SJSA1 (cell line): ENCODE measurements around the gene ERMARD. TPM values are rescaled to one million over a fixed set of nuclear protein-coding genes. Genes with fewer than 3 reads are reported as not detected.

Experiments used
- DNase-seq, 2 experiments: peaks; one replicate each; pipeline ENCODE4 v3.0.0-alpha.2; 2015 to 2020; ENCODE audit warnings: low spot score in 2 of 2, low read depth in 1 of 2
- H3K27ac ChIP-seq: fragments of 250-450 bp; sonication (Bioruptor Pico); 2 replicates; pipeline ENCODE4 v1.5.1; 2020; ENCODE audit warnings: mild to moderate bottlenecking, moderate library complexity
- H3K27me3 ChIP-seq: fragments of 250-450 bp; sonication (Bioruptor Pico); replicated peaks from 2 replicates; pipeline ENCODE4 v1.5.1; 2020; ENCODE audit warnings: mild to moderate bottlenecking, moderate library complexity
- H3K36me3 ChIP-seq: fragments of 250-450 bp; sonication (Bioruptor Pico); 2 replicates; pipeline ENCODE4 v1.5.1; 2020; ENCODE audit warnings: mild to moderate bottlenecking
- H3K4me1 ChIP-seq: fragments of 250-450 bp; sonication (Bioruptor Pico); replicated peaks from 2 replicates; pipeline ENCODE4 v1.6.1; 2021; ENCODE audit warnings: mild to moderate bottlenecking
- H3K4me3 ChIP-seq: fragments of 250-450 bp; sonication (Bioruptor Pico); 2 replicates; pipeline ENCODE4 v1.5.1; 2020; ENCODE audit warnings: mild to moderate bottlenecking
- H3K9me3 ChIP-seq: fragments of 250-450 bp; sonication (Bioruptor Pico); replicated peaks from 2 replicates; pipeline ENCODE4 v1.5.1; 2020; ENCODE audit warnings: mild to moderate bottlenecking
- total RNA-seq: library from RNA; depleted of rRNA; stranded (reverse); fragments of >200 nt; shearing (Covaris generic); gene quantifications from 2 replicates; pipeline ENCODE4 v1.2.3, GENCODE V29; 2014

Gene ERMARD
- total RNA-seq, 1 experiment from 2014 or later: 13.4 TPM

GRCh38 chr6:169782966-169783365 is 31.5 kb downstream of the ERMARD start:
- H3K4me1 ChIP-seq: peaks cover 5% of the 10 kb centered on the region; the same call in 1 of the 2 replicates
- H3K9me3 ChIP-seq: no peaks in the 10 kb centered on the region
- DNase-seq: no peak
- H3K4me3 ChIP-seq: no peak overlapping the region
- no peak overlapping the region for H3K27ac ChIP-seq
- H3K27me3 ChIP-seq: no peaks in the 10 kb centered on the region
- H3K36me3 ChIP-seq: no peaks in the 10 kb centered on the region

GRCh38 chr6:169783401-169783800 is 32.0 kb downstream of the ERMARD start:
- Histone ChIP-seq H3K4me3 (no peak overlapping the region), H3K36me3 (no peaks in the 10 kb centered on the region), H3K27ac (no peak overlapping the region), H3K9me3 (no peaks in the 10 kb centered on the region), H3K4me1 (peaks cover 5% of the 10 kb centered on the region; the same call in 1 of the 2 replicates), H3K27me3 (no peaks in the 10 kb centered on the region)
- DNase-seq: peak in 1 of 2 experiments; percentile 34

- peaks cover 5% of the 10 kb centered on the region; the same call in 1 of the 2 replicates for H3K4me1 ChIP-seq
- peaks cover 3% of the 10 kb centered on the region for H3K27me3 ChIP-seq
- no peaks in the 10 kb centered on the region for H3K9me3 ChIP-seq
- no peak overlapping the region for H3K27ac ChIP-seq
- H3K4me3 ChIP-seq: no peak overlapping the region
- H3K36me3 ChIP-seq: no peaks in the 10 kb centered on the region
- peak in 1 of 2 experiments; percentile 42 for DNase-seq
Measured at GRCh38 chr6:169783971-169784820, 32.8 kb downstream of the ERMARD start.

DNA sequence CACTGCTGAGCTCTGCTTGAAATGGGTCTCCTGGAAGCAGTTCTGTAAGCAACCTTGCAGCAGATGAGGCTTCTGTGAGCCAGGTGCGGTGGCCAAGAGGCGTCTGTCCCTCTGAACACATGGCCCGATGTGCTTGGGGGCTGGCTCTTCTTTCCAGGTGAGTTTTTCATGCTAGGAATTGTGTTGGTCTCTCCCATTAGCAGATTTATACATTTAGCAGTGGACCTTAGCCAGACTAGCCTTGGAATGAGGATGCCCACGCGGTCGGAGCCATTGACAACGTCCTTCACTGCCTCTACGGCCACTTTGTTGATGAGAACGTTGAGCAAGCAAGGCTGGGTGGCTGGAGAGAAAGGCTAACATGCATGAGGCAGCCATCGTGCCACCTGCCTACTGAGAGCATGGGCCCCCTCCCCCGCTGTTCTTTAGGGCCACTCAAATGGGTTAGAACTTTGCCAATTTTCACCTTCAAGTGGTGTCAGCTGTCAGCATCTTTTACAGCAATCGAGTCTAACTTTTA is 33.5 kb downstream of the ERMARD start:
- no peak overlapping the region for H3K27ac ChIP-seq
- peaks cover 7% of the 10 kb centered on the region for H3K27me3 ChIP-seq
- no peak overlapping the region for H3K4me3 ChIP-seq
- no peaks in the 10 kb centered on the region for H3K36me3 ChIP-seq
- peak in 1 of 2 experiments; percentile 34 for DNase-seq
- H3K9me3 ChIP-seq: no peaks in the 10 kb centered on the region
- H3K4me1 ChIP-seq: peaks cover 9% of the 10 kb centered on the region

DNA sequence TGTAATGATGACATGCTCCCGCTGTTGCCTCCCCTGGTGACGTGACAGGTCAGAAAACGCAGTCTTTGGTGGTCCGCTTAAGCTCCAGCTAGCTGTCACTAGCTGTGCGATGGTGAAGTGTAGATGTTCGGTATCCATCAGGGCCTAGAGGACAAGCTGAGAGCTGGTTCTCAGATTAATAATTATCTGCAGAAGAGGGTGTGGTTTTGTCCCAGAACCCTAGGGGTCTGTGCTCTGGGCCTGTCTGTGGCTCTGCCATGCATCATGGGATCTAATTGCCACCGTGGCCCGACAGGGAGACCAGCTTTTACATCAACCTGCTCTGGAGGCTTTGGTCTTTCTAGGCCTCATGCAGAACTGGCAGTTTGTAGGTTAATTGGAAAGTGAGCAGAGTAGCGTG is 34.1 kb downstream of the ERMARD start:
- Histone ChIP-seq H3K27me3 (peaks cover 8% of the 10 kb centered on the region), H3K4me3 (no peak overlapping the region), H3K36me3 (no peaks in the 10 kb centered on the region), H3K27ac (no peak overlapping the region), H3K4me1 (peaks cover 12% of the 10 kb centered on the region), H3K9me3 (no peaks in the 10 kb centered on the region)
- peak in 1 of 2 experiments; percentile 17 for DNase-seq

DNA sequence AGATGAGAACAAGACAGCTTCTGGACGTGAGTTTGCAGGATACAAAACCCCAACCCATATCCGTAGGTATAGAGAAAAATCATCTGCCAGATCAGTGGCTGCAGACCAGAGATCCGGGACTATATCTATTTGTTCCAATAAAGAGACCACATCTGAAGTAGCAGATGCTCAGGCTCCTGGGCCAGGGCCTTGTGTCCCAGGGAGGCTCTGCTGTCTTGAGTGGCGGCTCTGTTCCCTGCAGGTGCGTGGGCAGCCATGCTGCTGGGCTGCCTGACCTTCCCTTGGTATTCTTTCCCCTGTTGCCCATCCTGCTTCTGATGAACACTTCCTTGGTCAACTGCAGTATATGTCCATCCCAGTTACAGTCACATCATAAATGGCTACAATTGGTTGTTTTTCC is 34.9 kb downstream of the ERMARD start:
- DNase-seq: peak in 1 of 2 experiments; percentile 16
- Histone ChIP-seq H3K4me3 (no peak overlapping the region), H3K4me1 (peaks cover 13% of the 10 kb centered on the region), H3K36me3 (no peaks in the 10 kb centered on the region), H3K9me3 (no peaks in the 10 kb centered on the region), H3K27ac (no peak overlapping the region), H3K27me3 (peaks cover 16% of the 10 kb centered on the region)

- Histone ChIP-seq H3K36me3 (no peaks in the 10 kb centered on the region), H3K27me3 (peaks cover 20% of the 10 kb centered on the region), H3K27ac (no peak overlapping the region), H3K4me3 (no peak overlapping the region), H3K9me3 (no peaks in the 10 kb centered on the region), H3K4me1 (peaks cover 13% of the 10 kb centered on the region)
- peak in 1 of 2 experiments; percentile 21 for DNase-seq
Measured at GRCh38 chr6:169787797-169788196, 36.4 kb downstream of the ERMARD start.

DNA sequence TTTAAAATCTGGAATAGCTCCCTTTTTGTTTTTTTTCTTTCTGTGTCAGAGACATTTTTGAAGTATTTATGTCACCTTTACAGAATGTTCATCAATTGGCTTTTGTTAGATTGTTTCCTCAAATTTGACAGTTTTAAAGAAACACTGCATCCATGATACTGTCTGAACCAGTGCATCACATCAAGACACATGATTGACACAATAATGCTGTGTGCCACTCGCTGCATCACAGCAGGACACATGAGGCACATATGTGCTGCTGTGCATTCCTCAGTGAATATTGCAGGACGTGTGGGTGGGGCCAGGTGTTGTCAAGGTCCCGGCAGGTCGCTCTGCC is 37.4 kb downstream of the ERMARD start:
- Histone ChIP-seq H3K4me3 (no peak overlapping the region), H3K36me3 (no peaks in the 10 kb centered on the region), H3K4me1 (peaks cover 13% of the 10 kb centered on the region), H3K27ac (no peak overlapping the region), H3K9me3 (no peaks in the 10 kb centered on the region), H3K27me3 (peaks cover 20% of the 10 kb centered on the region)
- no peak for DNase-seq

DNA sequence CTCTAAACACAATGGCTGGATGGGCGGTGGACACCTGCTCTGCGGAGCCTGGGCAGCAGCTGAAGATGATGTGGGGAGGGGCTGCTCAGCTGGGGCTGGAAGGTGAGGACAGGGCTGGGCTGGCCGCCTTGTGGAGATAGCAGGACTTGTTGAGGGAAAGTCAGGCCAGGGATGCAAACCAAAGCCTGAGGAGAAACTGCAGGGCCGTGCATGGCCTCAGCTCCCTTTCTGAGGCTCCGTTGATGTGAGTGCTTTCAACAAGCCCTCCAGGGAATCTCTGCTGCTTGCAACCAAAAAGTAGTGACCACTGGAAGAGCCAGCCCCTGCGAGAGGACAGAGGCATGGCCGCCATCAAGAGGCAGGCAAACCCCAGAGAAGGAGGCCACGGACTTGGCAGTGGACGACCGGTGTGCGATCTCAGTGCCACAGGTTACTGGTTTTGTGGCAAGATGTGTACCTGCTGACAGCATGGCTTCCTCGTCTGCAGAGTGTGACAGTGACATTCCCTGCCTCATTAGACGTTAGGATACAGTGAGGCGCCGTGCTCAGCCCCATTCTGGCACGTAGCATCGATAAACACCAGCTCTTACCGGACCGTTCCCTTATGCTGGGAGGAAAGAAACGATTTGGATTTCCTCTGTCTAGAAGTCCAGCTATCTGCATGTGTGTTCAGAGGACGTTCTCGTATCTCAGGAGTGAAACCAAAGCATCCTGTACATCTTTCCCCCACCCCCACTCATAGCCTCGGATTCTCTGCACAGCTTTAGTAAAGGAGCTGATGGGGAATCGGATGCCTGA is 37.9 kb downstream of the ERMARD start:
- peak in 1 of 2 experiments; percentile 39 for DNase-seq
- no peak overlapping the region for H3K4me3 ChIP-seq
- no peaks in the 10 kb centered on the region for H3K36me3 ChIP-seq
- peaks cover 20% of the 10 kb centered on the region for H3K27me3 ChIP-seq
- no peak overlapping the region for H3K27ac ChIP-seq
- H3K9me3 ChIP-seq: no peaks in the 10 kb centered on the region
- H3K4me1 ChIP-seq: peaks cover 13% of the 10 kb centered on the region

- peak overlapping the region; percentile 11; the same call in 1 of the 2 replicates for H3K4me3 ChIP-seq
- H3K36me3 ChIP-seq: no peaks in the 10 kb centered on the region
- peak; percentile 54 to 71 for DNase-seq
- peaks cover 13% of the 10 kb centered on the region for H3K4me1 ChIP-seq
- peaks cover 20% of the 10 kb centered on the region for H3K27me3 ChIP-seq
- no peak overlapping the region for H3K27ac ChIP-seq
- H3K9me3 ChIP-seq: no peaks in the 10 kb centered on the region
Measured at GRCh38 chr6:169789944-169790927, 38.8 kb downstream of the ERMARD start.

DNA sequence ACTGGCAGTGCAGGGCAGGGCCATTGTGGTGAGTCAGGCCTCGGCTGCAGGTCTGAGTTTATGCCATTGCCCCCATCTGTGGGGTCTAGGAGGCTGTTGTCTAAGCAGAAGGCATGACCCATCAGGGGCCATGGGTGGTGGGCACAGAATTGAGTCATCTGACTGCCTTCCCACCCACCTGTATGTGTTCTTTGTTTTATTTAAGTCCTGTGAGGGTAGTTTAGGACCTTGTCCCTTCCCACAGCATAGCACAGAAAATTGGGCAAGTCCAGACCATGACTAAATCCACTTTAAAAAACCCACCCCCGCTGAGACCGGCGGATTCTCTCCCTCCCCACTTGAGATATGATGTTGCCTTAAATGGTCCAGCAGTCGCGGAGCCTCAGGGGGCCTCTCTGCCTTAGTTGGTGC is 40.3 kb downstream of the ERMARD start:
- Histone ChIP-seq H3K4me1 (peaks cover 13% of the 10 kb centered on the region), H3K4me3 (no peak overlapping the region), H3K36me3 (no peaks in the 10 kb centered on the region), H3K27ac (no peak overlapping the region), H3K9me3 (no peaks in the 10 kb centered on the region), H3K27me3 (peaks cover 35% of the 10 kb centered on the region)
- DNase-seq: peak in 1 of 2 experiments; percentile 30

DNA sequence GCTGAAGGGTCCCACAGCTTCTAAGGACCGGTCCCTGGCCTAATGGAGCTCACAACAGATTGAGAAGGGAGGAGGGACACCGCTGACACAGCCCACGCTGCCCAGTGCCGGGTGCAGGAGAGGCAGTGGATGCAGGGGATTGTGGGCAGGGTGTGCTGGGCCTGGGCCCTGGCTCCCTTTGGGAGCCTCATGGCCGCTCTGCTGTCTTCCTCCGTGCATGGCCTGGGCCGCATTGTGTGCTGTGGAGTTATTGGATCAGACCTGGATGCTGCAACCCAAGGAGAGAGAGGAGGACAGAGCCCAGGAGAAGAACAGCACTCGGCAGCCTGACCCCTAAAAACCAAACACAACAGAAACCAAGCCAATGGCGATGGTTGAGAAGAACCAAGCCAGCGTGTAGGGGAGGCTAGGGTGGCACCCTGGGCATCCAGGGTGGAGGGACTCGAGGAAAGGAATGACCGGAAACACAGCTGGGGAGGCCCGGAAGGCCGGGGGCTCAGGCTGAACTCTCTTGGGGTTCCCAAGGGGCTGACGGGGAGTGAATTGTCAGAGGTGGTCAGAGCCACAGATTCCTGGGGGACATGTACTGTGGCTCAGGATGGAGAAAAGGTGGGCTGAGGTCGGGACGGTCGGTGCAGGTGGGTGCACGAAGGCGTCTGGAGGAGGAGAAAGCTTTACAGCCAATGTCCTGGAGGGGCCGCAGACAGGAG is 41.0 kb downstream of the ERMARD start:
- peaks cover 13% of the 10 kb centered on the region for H3K4me1 ChIP-seq
- H3K9me3 ChIP-seq: no peaks in the 10 kb centered on the region
- peak in 1 of 2 experiments; percentile 33 for DNase-seq
- H3K27me3 ChIP-seq: peaks cover 41% of the 10 kb centered on the region
- no peak overlapping the region for H3K4me3 ChIP-seq
- H3K27ac ChIP-seq: no peak overlapping the region
- H3K36me3 ChIP-seq: no peaks in the 10 kb centered on the region
